Mesendoderm (in vitro differentiated cells): ENCODE results near the gene SOX6.

ENCODE experiments used
- DNase-seq: peaks from one replicate; pipeline ENCODE4 v3.0.0; 2013
- H2AK5ac ChIP-seq: 2 replicates; pipeline ENCODE4 v1.6.1; 2013; ENCODE audit warnings: low read length, inconsistent platforms
- H2BK120ac ChIP-seq: 2 replicates; pipeline ENCODE4 v1.6.1; 2013; ENCODE audit warnings: low read depth, mild to moderate bottlenecking, low read length, moderate library complexity, mixed read lengths
- H2BK15ac ChIP-seq: replicated peaks from 2 replicates; pipeline ENCODE4 v1.6.1; 2013; ENCODE audit warnings: low read depth, mild to moderate bottlenecking, moderate library complexity
- H2BK5ac ChIP-seq: 2 replicates; pipeline ENCODE4 v1.6.1; 2013; ENCODE audit warnings: low read length, inconsistent platforms
- H3K18ac ChIP-seq: 2 replicates; pipeline ENCODE4 v1.6.1; 2013; ENCODE audit warnings: mild to moderate bottlenecking, low read length, mixed read lengths
- H3K23ac ChIP-seq: one replicate; pipeline ENCODE4 v1.6.1; 2013; ENCODE audit warnings: low read length
- H3K27ac ChIP-seq: 2 replicates; pipeline ENCODE4 v1.5.1; 2013; ENCODE audit warnings: low read depth, mild to moderate bottlenecking, inconsistent platforms, low read length, moderate library complexity
- H3K27me3 ChIP-seq: 2 replicates; pipeline ENCODE4 v1.6.1; 2013; ENCODE audit warnings: low read length, control low read depth, mild to moderate bottlenecking, inconsistent platforms; ENCODE audit not compliant: insufficient read depth, poor library complexity
- H3K36me3 ChIP-seq: 2 replicates; pipeline ENCODE4 v1.6.1; 2013; ENCODE audit warnings: low read length, inconsistent platforms; ENCODE audit not compliant: control insufficient read depth, insufficient read depth
- H3K4ac ChIP-seq: one replicate; pipeline ENCODE4 v1.6.1; 2013; ENCODE audit warnings: low read depth, mild to moderate bottlenecking, low read length, moderate library complexity
- H3K4me1 ChIP-seq: 2 replicates; pipeline ENCODE4 v1.6.1; 2013; ENCODE audit warnings: low read depth, low read length, inconsistent platforms; ENCODE audit not compliant: control insufficient read depth
- H3K4me2 ChIP-seq: 2 replicates; pipeline ENCODE4 v1.6.1; 2013; ENCODE audit warnings: low read length
- H3K4me3 ChIP-seq: 2 replicates; pipeline ENCODE4 v1.5.1; 2013; ENCODE audit warnings: mild to moderate bottlenecking, low read length
- H3K56ac ChIP-seq: one replicate; pipeline ENCODE4 v1.6.1; 2013; ENCODE audit warnings: low read length
- H3K79me1 ChIP-seq: 2 replicates; pipeline ENCODE4 v1.6.1; 2013; ENCODE audit warnings: low read length, inconsistent platforms
- H3K79me2 ChIP-seq: 2 replicates; pipeline ENCODE4 v1.6.1; 2013; ENCODE audit warnings: mild to moderate bottlenecking, low read length; ENCODE audit not compliant: control insufficient read depth, insufficient read depth
- H3K9ac ChIP-seq: 2 replicates; pipeline ENCODE4 v1.6.1; 2013; ENCODE audit warnings: low read length, inconsistent platforms
- H4K5ac ChIP-seq: one replicate; pipeline ENCODE4 v1.6.1; 2013; ENCODE audit warnings: low read length
- H4K8ac ChIP-seq: one replicate; pipeline ENCODE4 v1.6.1; 2013; ENCODE audit warnings: low read depth, mild to moderate bottlenecking, control low read depth, low read length, moderate library complexity
- WGBS: extraction: QIAGEN DNeasy Blood & Tissue Kit; methylation state at CpG from one replicate; pipeline ENCODE4 v1.1.7; 2013; ENCODE audit warnings: low lambda C conversion rate, missing lambda C conversion rate; ENCODE audit not compliant: insufficient coverage; ENCODE audit errors: extremely low coverage; 5-methylcytosine and 5-hydroxymethylcytosine counted together

SOX6 gene

GRCh38 chr11:16158426-16158994 lies 197.8 kb downstream of the SOX6 start:
- H3K79me2 ChIP-seq: no peaks in the 10 kb centered on the region
- no peak overlapping the region for H3K23ac ChIP-seq
- no peaks in the 10 kb centered on the region for H3K27me3 ChIP-seq
- H3K79me1 ChIP-seq: no peaks in the 10 kb centered on the region
- H3K4me3 ChIP-seq: no peak overlapping the region
- H3K4me2 ChIP-seq: no peak overlapping the region
- H3K36me3 ChIP-seq: no peaks in the 10 kb centered on the region
- no peak overlapping the region for H2BK15ac ChIP-seq
- H3K4me1 ChIP-seq: no peaks in the 10 kb centered on the region
- no peak overlapping the region for H4K5ac ChIP-seq
- H3K9ac ChIP-seq: no peak overlapping the region
- no peak overlapping the region for H2BK5ac ChIP-seq
- no peak overlapping the region for H2AK5ac ChIP-seq
- DNase-seq: no peak
- no peak overlapping the region for H3K27ac ChIP-seq
- H4K8ac ChIP-seq: no peak overlapping the region
- no peak overlapping the region for H3K4ac ChIP-seq
- H2BK120ac ChIP-seq: no peak overlapping the region
- H3K56ac ChIP-seq: no peak overlapping the region
- no peak overlapping the region for H3K18ac ChIP-seq

- Histone ChIP-seq H3K23ac (no peak overlapping the region), H4K8ac (no peak overlapping the region), H3K79me1 (no peaks in the 10 kb centered on the region), H3K79me2 (no peaks in the 10 kb centered on the region), H2BK15ac (no peak overlapping the region), H2BK5ac (no peak overlapping the region), H2BK120ac (no peak overlapping the region), H3K27ac (no peak overlapping the region), H3K4me3 (no peak overlapping the region), H3K4me1 (no peaks in the 10 kb centered on the region), H3K18ac (no peak overlapping the region), H3K36me3 (no peaks in the 10 kb centered on the region), H3K4ac (no peak overlapping the region), H3K4me2 (no peak overlapping the region), H4K5ac (no peak overlapping the region), H3K9ac (no peak overlapping the region), H3K27me3 (no peaks in the 10 kb centered on the region), H2AK5ac (no peak overlapping the region), H3K56ac (no peak overlapping the region)
- DNase-seq: no peak
Observed at GRCh38 chr11:16157327-16157726, 199.0 kb downstream of the SOX6 start.

GRCh38 chr11:16155448-16155847 lies 200.9 kb downstream of the SOX6 start:
- H3K56ac ChIP-seq: no peak overlapping the region
- no peak overlapping the region for H3K18ac ChIP-seq
- no peak overlapping the region for H3K4ac ChIP-seq
- no peak overlapping the region for H3K27ac ChIP-seq
- DNase-seq: no peak
- no peak overlapping the region for H3K4me3 ChIP-seq
- no peaks in the 10 kb centered on the region for H3K4me1 ChIP-seq
- H3K36me3 ChIP-seq: no peaks in the 10 kb centered on the region
- no peak overlapping the region for H3K9ac ChIP-seq
- H4K8ac ChIP-seq: no peak overlapping the region
- H2BK15ac ChIP-seq: no peak overlapping the region
- H3K4me2 ChIP-seq: no peak overlapping the region
- H3K27me3 ChIP-seq: no peaks in the 10 kb centered on the region
- no peaks in the 10 kb centered on the region for H3K79me1 ChIP-seq
- no peaks in the 10 kb centered on the region for H3K79me2 ChIP-seq
- H4K5ac ChIP-seq: no peak overlapping the region
- H3K23ac ChIP-seq: no peak overlapping the region
- no peak overlapping the region for H2BK120ac ChIP-seq
- H2BK5ac ChIP-seq: no peak overlapping the region
- H2AK5ac ChIP-seq: no peak overlapping the region

- H3K36me3 ChIP-seq: no peaks in the 10 kb centered on the region
- no peak overlapping the region for H2AK5ac ChIP-seq
- H4K8ac ChIP-seq: no peak overlapping the region
- H3K79me1 ChIP-seq: no peaks in the 10 kb centered on the region
- no peak overlapping the region for H4K5ac ChIP-seq
- no peaks in the 10 kb centered on the region for H3K27me3 ChIP-seq
- H3K27ac ChIP-seq: no peak overlapping the region
- no peak overlapping the region for H3K4me3 ChIP-seq
- no peak overlapping the region for H2BK5ac ChIP-seq
- no peak overlapping the region for H3K23ac ChIP-seq
- no peak overlapping the region for H2BK15ac ChIP-seq
- no peak overlapping the region for H3K18ac ChIP-seq
- H3K9ac ChIP-seq: no peak overlapping the region
- no peaks in the 10 kb centered on the region for H3K4me1 ChIP-seq
- no peak overlapping the region for H3K56ac ChIP-seq
- H3K4me2 ChIP-seq: no peak overlapping the region
- WGBS: no CpG with 5 or more reads among the region's 4 CpGs
- no peak overlapping the region for H2BK120ac ChIP-seq
- peak; percentile 63 for DNase-seq
- no peak overlapping the region for H3K4ac ChIP-seq
- no peaks in the 10 kb centered on the region for H3K79me2 ChIP-seq
Observed at GRCh38 chr11:16154715-16155396, 201.5 kb downstream of the SOX6 start.

- Histone ChIP-seq H3K4me2 (no peak overlapping the region), H3K4ac (no peak overlapping the region), H4K8ac (no peak overlapping the region), H4K5ac (no peak overlapping the region), H3K56ac (no peak overlapping the region), H3K27ac (no peak overlapping the region), H3K18ac (no peak overlapping the region), H3K27me3 (no peaks in the 10 kb centered on the region), H2BK120ac (no peak overlapping the region), H2BK15ac (no peak overlapping the region), H2AK5ac (no peak overlapping the region), H3K79me2 (no peaks in the 10 kb centered on the region), H3K23ac (no peak overlapping the region), H3K4me1 (no peaks in the 10 kb centered on the region), H3K4me3 (no peak overlapping the region), H3K9ac (no peak overlapping the region), H2BK5ac (no peak overlapping the region), H3K36me3 (no peaks in the 10 kb centered on the region), H3K79me1 (no peaks in the 10 kb centered on the region)
- WGBS: no CpG with 5 or more reads among the region's 2 CpGs
- no peak for DNase-seq
Observed at GRCh38 chr11:16153951-16154350, 202.4 kb downstream of the SOX6 start.

GRCh38 chr11:16151138-16151537 lies 205.2 kb downstream of the SOX6 start:
- Histone ChIP-seq H3K27ac (no peak overlapping the region), H3K18ac (no peak overlapping the region), H3K79me1 (no peaks in the 10 kb centered on the region), H2BK120ac (no peak overlapping the region), H2BK15ac (no peak overlapping the region), H3K4ac (no peak overlapping the region), H4K5ac (no peak overlapping the region), H2BK5ac (no peak overlapping the region), H3K9ac (no peak overlapping the region), H3K4me3 (no peak overlapping the region), H3K56ac (no peak overlapping the region), H3K27me3 (no peaks in the 10 kb centered on the region), H3K36me3 (no peaks in the 10 kb centered on the region), H2AK5ac (no peak overlapping the region), H3K79me2 (no peaks in the 10 kb centered on the region), H3K23ac (no peak overlapping the region), H3K4me1 (no peaks in the 10 kb centered on the region), H3K4me2 (no peak overlapping the region), H4K8ac (no peak overlapping the region)
- no CpG with 5 or more reads among the region's 6 CpGs for WGBS
- DNase-seq: no peak
